ENCODE results near the gene PRKAG2.

PRKAG2 gene

GRCh38 chr7:151647874-151648273, 229.0 kb downstream of the PRKAG2 start:
- no peak for DNase-seq (ENCODE audit: low read depth)

- DNase-seq (ENCODE audit: low read depth), result no peak
Observed at GRCh38 chr7:151647006-151647405, 229.9 kb downstream of the PRKAG2 start.

DNA sequence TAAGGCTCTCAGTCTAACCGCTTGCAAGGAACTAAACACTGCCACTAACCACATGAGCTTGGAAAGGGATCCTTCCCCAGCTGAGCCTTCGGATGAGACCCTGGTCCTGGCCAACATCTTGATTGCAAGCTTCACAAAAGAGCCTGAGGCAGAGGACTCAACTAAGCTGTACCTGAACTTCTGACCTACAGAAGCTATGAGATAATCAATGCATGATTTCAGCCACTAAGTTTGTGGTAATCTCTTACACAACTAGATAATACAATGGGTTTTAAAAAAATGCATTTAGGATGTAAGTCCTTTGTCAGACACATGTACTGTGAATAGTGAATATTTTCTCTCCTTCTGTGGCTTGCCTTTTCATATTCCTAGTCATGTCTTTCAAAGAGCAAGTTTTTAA, 231.6 kb downstream of the PRKAG2 start:
- no peak for DNase-seq (ENCODE audit: low read depth)

DNA sequence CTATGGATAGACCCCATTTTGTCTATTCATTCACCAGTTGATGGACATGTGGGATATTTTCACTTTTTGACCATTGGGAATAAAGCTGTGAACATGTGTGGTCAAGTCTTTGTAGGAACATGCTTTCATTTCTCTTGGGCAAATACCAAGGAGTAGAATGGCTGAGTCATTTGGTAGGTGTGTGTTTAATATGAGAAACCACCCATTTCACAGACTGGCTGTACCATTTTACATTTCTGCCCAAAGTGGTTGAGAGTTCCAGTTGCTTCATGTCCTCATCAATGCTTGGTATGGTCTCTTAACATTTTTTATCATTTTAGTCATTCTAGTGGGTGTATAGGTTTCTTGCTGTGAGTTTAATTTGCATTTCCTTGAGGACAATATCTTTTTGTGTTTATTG, 232.4 kb downstream of the PRKAG2 start:
- DNase-seq (ENCODE audit: low read depth), result no peak

DNA sequence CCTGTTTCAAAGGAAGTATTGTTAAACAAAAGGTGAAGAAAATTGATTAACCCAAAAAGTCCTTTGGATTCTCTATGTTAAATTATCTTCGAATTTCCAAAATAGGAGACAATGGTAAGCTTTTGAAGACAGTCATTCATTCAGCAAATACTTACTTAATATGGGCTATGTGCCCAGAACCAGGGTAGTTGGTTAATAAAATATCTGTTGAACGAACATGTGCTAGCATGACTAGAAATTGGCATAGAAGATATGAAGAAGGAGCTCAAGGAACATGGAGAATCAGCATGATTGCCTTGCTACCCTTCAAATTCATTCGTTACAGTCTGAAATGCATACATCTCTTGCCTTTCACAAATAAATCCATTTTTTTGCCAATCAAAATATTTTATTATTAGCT, 234.2 kb downstream of the PRKAG2 start:
- DNase-seq (ENCODE audit: low read depth), result no peak

GRCh38 chr7:151641587-151641986, 235.3 kb downstream of the PRKAG2 start:
- DNase-seq (ENCODE audit: low read depth), result no peak

GRCh38 chr7:151637781-151638261, 239.1 kb downstream of the PRKAG2 start:
- no peak for DNase-seq (ENCODE audit: low read depth)

- no peak for DNase-seq (ENCODE audit: low read depth)
Observed at GRCh38 chr7:151634643-151635042, 242.3 kb downstream of the PRKAG2 start.

DNA sequence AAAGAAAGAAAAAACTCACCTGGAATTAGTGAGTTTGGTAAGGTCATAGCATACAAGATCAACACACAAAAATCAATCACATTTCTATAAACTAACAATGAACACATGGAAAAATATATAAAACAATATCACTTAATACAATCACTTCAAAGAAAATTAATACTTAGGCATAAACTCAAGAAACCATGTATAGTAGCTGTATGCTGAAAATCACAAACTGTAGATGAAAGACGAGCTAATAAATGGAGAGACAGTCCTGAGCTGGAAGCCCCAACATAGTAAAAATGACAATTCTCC, 243.5 kb downstream of the PRKAG2 start:
- no peak for DNase-seq (ENCODE audit: low read depth)

- DNase-seq (ENCODE audit: low read depth), result peak; percentile 27
Observed at GRCh38 chr7:151632750-151633515, 244.0 kb downstream of the PRKAG2 start.

- DNase-seq (ENCODE audit: low read depth), result peak; percentile 57
Observed at GRCh38 chr7:151631953-151632749, 244.8 kb downstream of the PRKAG2 start.

- no peak for DNase-seq (ENCODE audit: low read depth)
Observed at GRCh38 chr7:151631570-151631952, 245.4 kb downstream of the PRKAG2 start.

DNA sequence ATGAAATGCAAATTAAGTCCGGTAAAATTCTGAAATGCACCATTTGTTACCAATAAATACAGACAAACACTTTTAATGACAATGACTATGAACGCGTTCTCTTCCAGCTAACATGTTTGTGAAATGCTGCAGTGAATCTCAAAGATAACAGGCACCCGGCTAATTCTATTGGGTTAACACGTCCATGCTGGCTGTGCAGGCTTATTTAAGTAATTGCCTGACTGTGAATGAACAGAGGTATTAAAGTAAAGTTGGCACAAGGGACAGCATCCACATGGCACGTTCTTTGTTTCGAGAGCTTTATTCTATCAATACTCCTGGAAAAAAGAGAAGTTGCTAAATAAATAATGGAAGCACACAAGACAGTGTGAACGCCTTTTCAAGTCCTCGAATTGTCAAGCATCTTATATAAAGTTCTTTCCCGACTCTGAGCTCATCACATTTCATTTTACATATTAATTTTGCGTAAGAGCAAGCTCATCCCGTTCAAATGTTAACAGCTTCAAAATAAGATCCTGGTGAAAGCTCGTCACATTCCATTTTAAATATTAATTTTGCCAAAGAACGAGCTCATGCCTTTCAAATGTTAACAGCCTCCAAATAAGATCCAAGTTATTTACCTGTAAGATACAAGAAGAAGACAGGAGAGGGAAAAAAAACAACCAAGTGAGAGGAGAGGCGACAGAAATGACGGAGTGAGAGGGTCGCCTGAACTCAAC, 245.9 kb downstream of the PRKAG2 start:
- no peak for DNase-seq (ENCODE audit: low read depth)

DNA sequence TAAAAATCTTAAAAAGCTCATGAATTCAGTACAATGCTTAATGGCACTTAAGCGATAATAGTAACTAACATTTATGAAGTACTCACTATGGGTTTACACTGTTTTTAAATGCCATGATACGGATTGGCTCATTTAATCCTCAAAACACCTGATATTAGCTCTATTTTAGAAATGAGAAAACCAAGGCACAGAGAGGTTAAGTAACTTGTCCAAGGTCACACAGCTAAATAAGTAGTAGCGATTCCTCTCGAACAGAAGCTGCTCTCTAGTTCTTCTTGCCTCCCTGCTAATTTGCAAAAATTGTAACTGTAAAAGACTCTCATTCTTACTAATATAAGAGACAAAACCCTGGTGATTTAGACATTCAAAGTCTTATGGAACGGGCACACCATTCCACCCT, 246.6 kb downstream of the PRKAG2 start:
- DNase-seq (ENCODE audit: low read depth), result no peak

- DNase-seq (ENCODE audit: low read depth), result no peak
Observed at GRCh38 chr7:151629713-151630272, 247.1 kb downstream of the PRKAG2 start.

GRCh38 chr7:151628846-151629604, 247.9 kb downstream of the PRKAG2 start:
- no peak for DNase-seq (ENCODE audit: low read depth)

GRCh38 chr7:151626422-151627115, 250.3 kb downstream of the PRKAG2 start:
- no peak for DNase-seq (ENCODE audit: low read depth)

GRCh38 chr7:151625606-151626005, 251.3 kb downstream of the PRKAG2 start:
- DNase-seq (ENCODE audit: low read depth), result no peak

DNA sequence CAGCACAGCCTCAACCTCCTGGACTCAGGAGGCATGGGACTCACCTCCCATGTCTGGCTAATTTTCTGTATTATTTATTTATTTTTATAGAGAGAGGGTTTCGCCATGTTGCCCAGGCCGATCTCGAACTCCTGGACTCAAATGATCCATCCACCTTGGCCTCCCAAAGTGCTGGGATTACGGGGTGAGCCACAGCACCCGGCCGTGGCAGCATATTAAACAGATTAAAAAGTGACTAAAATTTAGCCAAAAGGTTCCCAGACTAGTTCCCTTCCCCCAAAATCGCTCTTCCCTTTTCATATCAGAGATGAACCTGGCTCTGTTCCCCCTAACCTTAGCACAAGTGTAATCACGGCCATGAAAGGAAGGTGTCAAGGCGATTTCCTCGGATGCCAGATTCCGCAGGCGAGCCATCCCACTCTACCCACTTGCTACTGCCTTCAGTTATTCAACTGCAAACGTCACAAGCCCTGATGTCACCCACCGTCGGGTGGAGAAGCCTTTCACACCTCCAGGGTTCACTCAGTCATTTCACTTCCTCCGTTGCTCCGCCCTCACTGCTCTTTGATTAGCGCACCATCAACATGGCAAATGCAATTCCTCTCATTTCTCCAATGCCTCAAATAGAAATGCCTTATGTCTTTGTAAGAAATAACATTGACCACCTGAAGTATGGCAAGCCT, 252.5 kb downstream of the PRKAG2 start:
- no peak for DNase-seq (ENCODE audit: low read depth)

GRCh38 chr7:151623766-151624165, 253.1 kb downstream of the PRKAG2 start:
- no peak for DNase-seq (ENCODE audit: low read depth)

DNA sequence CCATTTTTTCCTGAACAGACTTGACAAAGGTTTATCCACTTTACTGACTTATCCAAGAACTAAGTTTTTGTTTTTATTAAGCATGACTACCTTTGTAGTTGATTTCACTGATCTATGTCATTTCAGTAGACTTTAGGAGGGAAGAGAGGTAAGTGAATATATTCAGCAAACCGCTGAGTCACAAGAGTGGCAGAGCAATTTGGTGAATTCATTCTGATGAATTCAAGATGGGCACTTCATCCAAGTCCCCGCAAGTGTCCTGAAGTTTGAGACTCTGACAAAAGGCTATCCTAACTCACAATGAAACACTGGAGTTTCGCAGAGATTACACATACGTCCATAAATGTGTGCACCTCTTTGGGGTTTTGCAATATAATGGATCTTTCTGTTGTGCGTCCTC, 255.0 kb downstream of the PRKAG2 start:
- no peak for DNase-seq (ENCODE audit: low read depth)

All from GM04504 (cell line).